Stimulated activated naive CD4-positive, alpha-beta T cell treated with Interleukin-2 at 50 U/mL for 16 hours (primary cell): ENCODE results near the gene ACADVL.

Experiments used
- DNase-seq: peaks from one replicate; lab custom pipeline; 2025; lab: John Stamatoyannopoulos, UW

The ACADVL gene

DNA sequence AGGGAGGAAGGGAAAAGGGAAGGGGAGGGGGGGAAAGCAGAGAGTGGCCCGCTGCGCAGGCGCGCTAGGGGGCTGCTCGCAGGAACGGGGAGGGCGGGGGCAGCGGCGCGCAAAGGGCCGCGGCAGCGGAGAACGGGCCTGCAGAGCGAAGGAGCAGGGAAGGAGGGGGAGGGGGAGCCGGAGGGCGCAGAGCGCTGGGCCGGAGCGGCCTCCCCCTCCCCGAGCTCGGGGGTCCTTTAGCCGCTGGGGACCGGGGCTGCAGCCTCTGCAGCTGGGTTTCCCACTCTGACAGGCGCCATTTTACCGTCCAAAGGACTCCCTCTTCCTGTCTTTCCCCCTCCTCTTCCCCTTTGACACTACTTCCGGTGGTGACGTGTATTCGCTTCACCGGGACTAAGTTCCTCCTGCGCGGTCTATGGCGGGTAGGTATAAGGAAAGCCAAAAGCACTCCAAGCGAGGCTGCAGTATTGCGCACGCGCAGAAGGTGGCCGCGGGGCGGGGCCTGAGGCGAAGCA, 32.0 kb downstream of the ACADVL start, which contains the start of gene CTDNEP1:
Gene CTDNEP1, minus strand, starts transcription at position 74 of the 515 bp plus-strand sequence. CDS start 438 bp downstream, outside the sequence.
- peak; percentile 96 for DNase-seq

GRCh38 chr17:7252176-7253043, 32.7 kb downstream of the ACADVL start, which contains the start of gene ELP5:
ELP5 (plus strand) TSS chr17:7252215; CDS start chr17:7252551, 336 bp downstream.
- DNase-seq = peak; percentile 86

DNA sequence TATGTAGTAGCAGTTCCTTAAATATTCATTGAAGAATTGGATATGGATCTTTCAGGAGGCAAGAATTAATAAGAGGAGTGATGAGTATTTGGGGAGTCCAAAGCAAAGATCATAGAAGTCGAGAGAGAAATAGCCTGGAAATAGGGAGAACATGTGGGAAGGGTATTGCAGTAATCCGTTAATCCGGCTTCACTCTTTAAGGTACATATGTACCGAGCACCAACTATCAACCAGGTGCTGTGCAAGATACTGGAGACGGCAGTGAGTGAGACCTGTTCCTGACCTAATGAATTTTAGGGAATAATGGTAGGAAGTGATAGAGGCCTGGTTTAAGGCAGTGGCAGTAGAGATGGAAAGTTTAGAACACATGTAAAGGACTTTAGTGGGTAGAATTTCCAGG, 33.3 kb downstream of the ACADVL start:
- DNase-seq = no peak

DNA sequence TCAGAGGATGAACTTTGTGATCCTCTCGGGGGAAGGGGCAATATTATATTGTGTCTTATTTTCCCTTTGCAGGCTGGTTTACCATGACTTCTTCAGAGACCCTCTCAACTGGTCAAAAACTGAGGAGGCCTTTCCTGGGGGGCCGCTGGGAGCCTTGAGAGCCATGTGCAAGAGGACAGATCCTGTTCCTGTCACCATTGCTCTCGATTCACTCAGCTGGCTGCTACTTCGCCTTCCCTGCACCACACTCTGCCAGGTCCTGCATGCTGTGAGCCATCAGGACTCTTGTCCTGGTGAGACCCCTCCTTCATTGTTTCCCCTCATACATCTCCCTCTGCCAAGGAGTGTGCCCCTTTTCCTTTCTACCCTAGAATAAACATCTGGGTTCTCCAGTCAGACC, 34.8 kb downstream of the ACADVL start:
- no peak for DNase-seq

DNA sequence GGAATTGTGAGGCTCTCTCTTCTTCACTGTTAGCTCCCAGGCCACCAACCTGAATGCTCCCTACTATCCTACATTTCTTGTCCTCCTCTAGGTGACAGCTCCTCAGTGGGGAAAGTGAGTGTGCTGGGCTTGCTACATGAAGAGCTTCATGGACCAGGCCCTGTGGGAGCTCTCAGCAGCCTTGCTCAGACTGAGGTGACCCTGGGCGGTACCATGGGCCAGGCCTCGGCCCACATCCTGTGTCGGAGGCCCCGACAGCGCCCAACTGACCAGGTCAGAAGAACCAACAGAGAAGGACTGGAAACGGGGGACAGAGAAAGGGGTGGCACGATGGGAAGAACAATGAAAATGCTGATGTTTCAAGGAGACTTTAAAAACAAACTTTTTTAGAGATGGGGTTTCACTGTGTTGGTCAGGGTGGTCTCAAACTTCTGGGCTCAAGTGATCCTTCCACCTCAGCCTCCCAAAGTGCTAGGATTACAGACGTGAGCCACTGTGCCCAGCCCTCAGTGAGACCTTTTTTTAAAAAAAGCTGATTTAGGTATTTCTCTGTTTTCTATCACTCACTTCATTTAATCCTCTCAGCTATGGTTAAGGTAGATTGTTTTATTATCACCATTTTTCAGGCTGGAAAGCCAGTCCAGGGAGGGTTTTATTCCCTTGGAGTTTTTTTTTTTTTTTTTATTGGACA, 37.2 kb downstream of the ACADVL start:
- no peak for DNase-seq

DNA sequence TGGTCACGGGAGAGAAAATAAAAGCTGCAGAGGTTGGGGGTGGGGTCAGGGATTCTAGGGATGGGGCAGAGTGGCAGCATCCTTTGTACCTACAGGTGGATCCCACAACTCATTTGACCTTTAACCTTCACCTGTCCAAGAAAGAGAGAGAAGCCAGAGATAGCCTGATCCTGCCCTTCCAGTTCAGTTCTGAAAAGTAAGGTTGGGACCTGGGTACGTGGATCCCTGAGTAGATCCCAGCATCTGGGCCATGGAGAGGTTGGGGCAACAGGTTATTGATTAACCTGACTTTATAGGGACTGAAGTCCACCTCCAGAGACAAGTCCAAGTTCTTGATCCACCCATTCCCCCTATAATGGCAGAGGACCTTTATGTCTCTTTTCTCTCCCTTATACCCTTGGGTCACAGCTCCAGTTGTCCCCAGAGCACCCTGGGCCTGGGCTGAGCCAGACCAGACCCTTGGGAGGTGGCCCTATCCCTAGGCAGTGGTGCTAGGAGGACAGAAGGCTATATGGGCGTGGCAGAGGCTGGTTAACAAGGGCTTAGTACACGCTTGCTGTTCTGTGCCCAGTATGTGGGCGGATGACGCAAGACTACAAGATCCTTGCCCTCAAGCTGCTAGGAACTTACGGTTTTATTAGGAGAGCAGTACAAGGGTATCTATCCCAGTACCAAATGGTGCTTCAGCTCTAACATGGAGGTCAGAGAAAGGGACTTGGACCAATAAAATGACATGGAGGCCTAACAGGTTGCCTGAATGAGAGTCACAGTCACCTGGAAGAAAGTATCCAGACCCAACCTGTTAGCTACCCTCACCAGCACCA, 39.2 kb downstream of the ACADVL start:
- no peak for DNase-seq

DNA sequence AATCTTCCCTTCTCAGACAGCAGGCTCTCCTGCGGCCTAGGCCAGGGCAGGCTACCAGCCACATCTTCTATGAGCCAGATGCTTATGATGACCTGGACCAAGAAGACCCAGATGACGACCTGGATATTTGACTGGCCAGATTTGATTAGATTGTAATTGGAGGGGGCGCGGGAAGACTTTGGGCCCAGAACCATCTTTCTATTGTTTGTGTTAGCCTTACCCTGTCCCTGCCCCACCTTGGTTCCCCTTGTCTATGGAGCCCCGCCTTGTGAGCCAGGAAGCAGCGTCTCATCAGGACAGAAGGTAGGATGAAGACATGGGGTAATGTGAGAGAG, 39.8 kb downstream of the ACADVL start:
- DNase-seq = no peak

GRCh38 chr17:7260151-7260550, 40.4 kb downstream of the ACADVL start:
- DNase-seq = no peak

- no peak for DNase-seq
Measured at GRCh38 chr17:7260651-7261378, 41.1 kb downstream of the ACADVL start.

DNA sequence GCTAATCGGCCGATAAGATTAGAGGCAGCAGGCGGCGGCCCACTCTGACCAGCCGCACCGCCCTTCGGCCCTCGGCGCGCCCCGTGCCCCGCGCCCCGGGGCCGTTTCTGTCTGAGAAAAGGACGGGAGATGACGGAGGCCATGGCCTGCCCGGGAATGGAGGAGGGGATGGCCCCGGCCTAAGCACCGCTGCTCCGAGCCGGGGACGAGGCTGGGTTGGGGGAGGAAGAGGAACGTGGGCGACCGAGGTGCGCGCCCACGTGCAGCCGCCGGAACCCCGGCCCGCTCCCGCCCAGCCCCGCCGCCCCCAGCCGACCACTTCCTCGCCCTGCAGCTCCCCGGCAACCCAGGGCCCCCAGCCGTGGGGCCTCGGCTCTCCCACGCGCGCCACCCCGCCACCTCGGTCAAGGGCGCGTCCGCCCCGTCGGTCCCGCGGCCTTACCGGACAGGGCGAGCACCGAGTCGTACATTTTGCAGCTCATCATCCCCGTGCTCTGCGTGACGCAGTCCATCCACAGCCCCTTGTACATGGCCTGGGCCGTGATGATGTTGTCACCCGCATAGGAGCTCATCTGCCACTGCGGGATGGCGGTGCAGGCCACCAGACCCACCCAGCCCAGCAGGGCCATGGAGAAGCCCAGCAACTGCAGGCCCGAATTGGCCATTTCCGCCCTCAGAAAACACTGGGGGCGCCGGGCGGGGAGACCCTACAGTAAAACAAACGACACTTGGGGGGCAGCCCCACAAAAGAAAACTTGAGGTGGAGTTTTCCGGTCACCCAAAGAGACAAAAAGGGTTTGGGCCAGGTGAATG, 41.8 kb downstream of the ACADVL start:
- no peak for DNase-seq

DNA sequence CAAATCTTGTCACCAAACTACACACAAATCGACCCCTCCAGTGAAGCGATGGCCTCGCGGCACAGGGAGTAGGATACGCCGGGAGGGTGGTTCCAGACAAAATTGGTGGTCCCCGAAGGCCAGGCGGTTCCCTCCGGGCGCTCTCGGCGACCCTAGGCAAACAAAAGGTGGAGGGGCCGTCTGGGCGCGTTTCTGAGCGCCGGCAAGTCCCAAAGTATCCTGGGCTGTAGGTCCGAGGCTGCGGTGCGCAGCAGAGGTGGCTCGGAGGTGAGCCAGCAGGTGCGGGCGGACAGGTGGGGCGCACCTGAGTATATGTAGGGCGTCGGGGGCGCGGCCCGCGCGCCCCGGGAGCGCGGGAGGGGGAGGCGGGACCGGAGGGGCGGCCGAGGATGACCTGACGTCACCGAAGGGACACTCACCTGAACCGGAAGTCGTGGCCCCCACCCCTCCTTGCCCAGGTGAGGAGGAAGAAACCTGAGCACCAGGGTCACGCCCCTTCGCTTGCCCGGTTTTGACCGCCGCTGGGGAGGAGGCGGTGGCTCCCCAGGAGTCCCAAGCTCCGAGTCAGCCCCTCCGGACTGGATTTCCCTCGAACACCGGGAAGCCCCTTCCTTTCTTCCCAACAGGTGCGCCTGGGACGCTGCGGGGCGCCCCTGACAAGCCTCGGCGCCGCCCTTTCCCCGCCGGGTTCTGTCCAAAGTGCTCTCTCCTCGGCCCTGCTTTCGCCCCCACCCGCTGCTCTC, 42.6 kb downstream of the ACADVL start, which contains the start of gene CLDN7:
Gene CLDN7, minus strand, starts transcription at position 287 of the 743 bp plus-strand sequence. CDS start 435 bp downstream, outside the sequence.
- no peak for DNase-seq

DNA sequence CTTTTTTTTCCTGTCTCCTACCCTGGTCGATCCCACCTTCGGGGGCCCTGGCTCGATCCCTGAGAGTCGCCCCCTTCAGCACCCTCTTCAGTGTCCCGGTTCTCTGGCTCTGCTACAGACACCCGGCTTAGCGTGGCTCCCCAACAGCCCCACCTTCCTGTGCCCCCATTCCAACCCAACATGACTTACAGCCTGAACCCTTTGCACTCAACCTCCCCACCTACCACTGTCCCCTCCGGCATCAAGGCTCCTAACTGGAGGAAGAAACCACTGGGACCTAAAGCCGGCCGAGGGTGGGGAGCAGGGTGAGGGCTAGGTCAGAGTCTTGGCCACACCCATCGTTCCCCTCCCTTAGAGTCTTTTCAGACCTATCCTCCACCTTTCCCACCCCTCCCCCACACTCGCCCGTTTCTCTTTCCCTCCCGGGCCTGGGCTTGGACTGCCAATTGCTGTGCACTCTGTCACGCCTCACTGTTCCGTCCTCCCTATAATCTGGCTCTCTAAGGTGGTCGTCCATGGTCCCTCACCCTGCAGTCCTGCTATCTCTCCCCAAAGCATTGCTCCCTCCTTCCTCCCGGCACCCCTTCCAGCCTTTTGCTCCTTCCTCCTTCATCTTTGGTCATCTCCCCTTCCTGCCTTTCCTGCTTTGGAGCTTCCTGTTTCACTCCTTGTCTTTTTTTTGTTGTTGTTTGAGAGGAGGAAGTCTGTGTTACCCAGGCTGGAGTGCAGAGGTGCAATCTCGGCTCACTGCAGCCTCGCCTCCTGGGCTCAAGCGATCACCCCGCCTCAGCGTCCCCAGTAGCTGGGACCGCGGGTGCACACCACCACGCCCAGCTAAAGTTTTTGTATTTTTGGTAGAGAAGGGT, 43.4 kb downstream of the ACADVL start:
- no peak for DNase-seq

DNA sequence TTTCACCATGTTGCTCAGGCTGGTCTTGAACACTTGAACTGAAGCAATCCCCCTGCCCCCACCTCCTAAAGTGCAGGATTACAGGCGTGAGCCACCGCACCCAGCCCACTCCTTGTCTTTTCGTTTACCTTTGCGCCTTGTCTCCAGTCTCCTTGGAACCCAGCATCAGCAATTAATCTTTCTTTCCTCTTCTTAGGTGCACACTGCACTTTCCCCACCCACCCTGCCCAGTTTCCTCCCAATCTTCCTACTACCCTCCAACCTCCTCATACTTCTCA, 44.0 kb downstream of the ACADVL start:
- DNase-seq = no peak

GRCh38 chr17:7266784-7267183, 47.0 kb downstream of the ACADVL start:
- DNase-seq = no peak
